Measurements from ENCODE around the gene POLK.
"Not testable (repeated sequence)": the region's sequence is repeated elsewhere in the genome, so short reads cannot be mapped to it uniquely, and the experiment has no call there.

Gene POLK

GRCh38 chr5:75511435-75512382 lies at the start of gene POLK, which contains the start of gene CERT1:
Gene POLK (plus strand): TSS chr5:75511891.
Gene CERT1 (minus strand): TSS chr5:75511629. CDS start chr5:75511207, 422 bp downstream.
- DNase-seq = peak; percentile 97

DNA sequence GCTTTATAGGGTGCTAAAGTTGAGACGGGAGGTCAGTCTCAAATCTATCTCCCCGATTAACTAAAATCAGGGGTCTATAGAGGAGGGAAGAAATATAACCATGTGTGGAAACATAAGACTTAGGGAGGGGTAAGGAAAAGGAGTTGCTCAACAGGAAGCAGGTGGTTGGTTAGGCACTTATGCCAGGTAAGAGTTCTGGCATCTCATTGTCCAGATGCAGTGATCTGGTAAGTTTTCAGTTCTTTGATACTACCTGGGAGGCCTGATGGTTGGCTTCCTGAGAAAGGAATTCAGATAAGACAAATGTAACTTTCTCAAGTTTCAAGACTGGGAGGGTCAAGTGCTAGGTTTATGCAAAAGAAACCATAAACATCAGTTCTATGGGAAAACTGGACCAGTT lies 48.0 kb upstream of the POLK start:
- DNase-seq = no peak

- no peak for DNase-seq
Observed at GRCh38 chr5:75465480-75465879, 46.2 kb upstream of the POLK start.

DNA sequence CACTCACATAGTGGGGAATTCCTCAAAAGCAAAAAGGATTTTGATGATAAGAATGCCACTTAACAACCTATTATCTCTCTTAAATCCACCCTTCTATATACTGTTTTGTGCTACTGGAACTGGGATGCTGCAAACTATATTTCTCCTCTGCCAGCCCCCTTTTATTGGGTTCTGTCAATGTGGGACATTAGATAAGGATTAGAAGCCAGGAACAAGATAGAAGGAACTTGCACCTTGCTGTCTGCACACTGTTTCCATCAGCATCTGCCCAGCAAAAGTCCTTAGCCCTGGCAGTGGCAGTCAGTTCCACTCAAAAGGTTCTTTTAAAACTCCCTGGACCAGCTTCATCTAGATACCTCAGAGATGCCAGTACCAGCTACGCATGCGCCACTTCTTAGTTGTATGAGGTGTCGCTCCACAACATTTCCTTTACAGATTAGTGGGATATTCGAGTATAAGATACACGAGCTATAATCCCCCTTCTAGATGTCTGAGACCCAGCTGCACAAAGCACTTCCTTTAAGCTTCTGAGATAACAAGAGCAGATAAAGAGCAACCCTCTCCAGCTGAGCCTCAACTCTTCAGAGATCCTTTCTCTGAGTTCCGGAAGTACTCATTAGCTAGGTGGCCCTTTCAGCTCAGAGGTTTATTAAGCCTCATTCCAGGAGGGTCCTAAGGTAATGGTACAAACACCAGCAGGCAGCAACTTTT lies 45.5 kb upstream of the POLK start:
- DNase-seq = no peak

DNA sequence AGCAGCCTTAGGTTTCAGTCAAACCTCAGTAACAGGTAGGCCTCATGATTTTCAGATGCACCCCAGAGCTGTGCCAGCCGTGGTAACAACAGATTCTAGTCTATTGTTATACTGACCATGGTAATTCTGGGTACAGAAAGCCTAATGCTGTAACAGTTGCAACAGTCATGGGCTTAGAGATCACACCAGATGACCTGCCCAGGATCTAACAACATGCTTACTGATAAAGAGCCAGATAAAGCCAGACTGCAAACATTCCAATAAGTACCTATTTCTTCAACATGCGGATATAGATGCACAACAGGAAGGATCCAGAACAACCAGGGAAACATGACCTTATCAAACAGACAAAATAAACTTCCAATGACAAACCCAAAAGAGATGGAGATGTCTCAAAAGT lies 43.1 kb upstream of the POLK start:
- no peak for DNase-seq

DNA sequence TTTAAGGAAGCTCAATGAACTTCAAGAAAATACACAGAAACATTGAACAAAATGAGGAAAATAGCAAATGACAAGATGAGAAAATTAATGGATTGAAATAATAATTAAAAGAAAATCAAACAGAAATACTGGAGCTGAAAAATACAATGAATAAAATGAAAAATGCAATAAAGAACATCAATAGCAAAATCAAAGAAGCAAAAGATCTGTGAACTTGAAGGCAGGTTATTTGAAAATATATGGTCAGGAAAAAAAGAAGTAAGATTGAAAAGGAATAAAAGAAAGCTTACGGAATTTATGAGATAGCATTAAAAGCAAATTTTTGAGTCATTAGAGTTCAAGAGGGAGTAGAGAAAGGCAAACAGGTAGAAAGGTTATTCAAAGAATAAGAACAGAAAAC lies 42.7 kb upstream of the POLK start:
- DNase-seq = no peak

GRCh38 chr5:75471193-75471592 lies 40.5 kb upstream of the POLK start:
- DNase-seq = no peak

DNA sequence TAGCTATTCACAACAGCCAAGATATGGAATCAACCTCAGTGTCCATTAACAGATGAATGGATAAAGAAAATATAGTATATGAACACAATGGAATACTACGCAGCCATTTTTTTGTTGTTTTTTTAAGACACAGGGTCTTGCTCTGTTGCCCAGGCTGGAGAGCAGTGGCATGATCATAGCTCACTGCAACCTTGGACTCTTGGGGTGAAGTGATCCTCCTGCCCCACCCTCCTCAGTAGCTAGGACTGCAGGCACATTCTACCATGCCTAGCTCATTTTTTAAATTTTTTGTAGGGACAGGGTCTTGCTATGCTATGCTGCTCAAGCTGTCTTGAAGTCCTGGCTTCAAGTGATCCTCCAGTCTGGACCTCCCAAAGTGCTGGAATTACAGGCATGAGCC lies 38.7 kb upstream of the POLK start:
- DNase-seq = no peak

- no peak for DNase-seq
Observed at GRCh38 chr5:75473463-75473862, 38.2 kb upstream of the POLK start.

DNA sequence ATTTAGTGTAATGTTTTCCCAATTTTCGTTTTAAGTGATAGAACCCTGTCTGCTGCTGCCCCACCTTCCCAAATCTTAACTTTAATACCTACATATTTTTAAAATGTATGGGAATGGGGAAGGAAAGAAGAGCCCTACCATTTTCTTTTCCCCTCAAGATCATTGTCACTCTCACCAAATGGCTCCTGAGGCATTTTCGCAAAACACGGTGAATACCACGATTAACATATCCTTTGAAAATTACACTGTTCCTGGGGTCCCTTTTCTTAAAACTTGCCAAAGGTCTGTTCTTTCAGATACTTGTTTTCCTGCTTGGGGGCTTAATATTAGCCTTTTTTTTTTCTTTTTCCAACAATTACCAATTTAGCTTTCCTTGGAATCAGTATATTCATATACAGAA lies 36.3 kb upstream of the POLK start:
- DNase-seq = no peak

- DNase-seq = no peak
Observed at GRCh38 chr5:75481024-75481423, 30.7 kb upstream of the POLK start.

GRCh38 chr5:75482482-75482881 lies 29.2 kb upstream of the POLK start:
- DNase-seq = no peak

DNA sequence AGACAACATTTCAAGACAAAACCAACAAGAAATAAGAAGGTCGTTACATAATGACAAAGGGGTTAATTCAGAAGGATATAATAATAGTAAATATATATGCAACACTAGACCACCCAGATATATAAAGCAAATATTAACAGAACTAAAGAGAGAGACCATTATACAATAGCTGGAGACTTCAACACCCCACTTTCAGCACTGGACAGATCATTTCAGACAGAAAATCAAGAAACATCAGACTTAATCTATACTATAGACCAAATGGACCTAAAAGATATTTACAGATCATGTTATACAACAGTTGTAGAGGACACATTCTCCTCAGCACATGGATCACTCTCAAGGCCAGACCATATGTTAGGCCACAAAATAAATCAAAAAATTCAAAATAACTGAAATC lies 27.1 kb upstream of the POLK start:
- DNase-seq = no peak

GRCh38 chr5:75489847-75490246 lies 21.8 kb upstream of the POLK start:
- not testable (repeated sequence) for DNase-seq

DNA sequence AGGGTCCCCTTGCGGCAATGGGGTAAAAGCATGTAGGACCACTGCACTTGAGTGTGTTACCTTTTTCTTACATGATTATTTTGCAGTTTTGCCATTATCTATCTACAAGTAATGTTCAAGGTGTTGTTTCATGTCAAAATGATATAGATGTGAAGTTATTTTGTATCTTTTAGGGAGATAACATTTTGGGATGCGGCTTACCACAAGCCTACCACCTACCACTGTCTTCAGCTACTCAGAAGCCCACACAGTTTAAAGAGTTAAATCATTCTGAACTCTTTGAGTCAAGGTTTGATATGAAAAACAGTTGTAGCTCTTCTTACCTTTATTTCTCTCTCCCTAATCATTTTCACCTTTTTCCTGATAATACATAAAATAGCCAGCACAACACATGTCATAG lies 20.1 kb upstream of the POLK start:
- no peak for DNase-seq

DNA sequence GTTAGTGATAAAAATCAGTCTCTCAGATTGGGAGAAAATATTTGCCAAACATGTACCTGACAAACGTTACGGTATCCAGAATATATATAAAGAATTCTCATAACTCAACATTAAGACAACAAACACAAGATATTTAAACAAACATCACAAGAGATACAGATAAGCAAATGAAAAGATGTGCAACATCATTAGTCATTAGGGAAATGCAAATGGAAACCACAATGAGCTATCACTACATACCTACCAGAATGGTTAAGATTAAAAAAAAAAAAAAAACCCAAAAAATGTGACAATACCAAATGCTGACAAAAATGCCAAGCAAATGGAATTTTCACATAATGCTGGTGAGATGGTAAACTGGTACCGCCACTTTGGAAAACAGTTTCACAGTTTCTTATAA lies 15.7 kb upstream of the POLK start:
- no peak for DNase-seq

DNA sequence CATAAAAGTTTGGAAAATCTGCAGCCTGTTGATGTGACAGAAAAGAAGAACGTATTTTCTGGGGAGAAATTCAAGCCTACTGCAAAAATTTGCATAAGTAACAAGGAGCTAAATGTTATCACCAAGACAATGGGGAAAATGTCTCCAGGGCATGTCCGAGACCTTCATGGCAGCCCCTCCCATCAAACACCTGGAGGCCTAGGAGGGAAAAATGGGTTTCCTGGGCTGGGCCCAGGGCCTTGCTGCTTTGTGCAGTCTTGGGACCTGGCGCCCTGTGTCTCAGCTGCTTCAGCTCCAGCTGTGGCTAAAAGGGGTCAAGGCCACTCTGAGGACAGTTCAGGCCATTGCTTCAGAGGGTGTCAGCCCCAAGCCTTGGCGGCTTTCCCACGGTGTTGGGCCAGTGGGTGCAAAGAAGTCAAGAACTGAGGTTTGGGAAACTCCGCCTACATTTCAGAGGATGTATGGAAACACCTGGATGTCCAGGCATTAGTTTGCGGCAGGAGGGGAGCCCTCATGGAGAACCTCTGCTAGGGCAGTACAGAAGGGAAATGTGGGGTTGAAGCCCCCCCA lies 13.4 kb upstream of the POLK start:
- DNase-seq = no peak

DNA sequence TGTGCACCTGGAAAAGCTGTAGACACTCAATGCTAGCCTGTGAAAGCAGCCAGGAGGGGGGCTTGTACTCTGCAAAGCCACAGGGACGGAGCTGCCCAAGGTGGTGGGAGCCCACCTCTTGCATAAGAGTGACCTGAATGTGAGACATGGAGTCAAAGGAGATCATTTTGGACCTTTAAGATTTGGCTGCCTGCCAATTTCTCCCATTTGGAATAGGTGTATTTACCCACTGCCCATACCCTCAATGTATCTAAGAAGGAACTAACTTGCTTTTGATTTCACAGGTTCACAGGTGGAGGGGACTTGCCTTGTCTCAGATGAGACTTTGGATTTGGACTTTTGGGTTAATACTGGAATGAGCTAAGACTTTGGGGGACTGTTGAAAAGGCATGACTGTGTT lies 12.8 kb upstream of the POLK start:
- not testable (repeated sequence) for DNase-seq

- DNase-seq = not testable (repeated sequence)
Observed at GRCh38 chr5:75505112-75505511, 6.6 kb upstream of the POLK start.

DNA sequence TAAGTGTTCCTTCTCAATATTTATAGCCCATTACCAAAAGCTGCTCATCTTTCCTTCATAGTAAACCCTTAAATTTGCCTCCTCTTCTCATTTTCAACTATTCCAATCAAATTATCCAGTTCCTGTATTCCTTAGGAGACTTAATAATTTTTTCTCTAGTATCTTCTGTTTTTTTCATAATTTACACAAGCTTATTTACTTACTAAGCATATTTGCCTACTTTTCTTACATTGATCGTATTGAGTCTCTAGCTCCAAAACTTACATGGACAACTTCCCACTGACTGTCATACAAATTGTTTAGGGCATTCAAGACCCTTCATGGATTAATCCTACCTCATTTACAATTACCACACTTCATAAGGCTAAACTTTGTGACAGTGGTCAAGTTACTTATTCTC lies 3.9 kb upstream of the POLK start:
- DNase-seq = no peak

- DNase-seq = no peak
Observed at GRCh38 chr5:75509546-75509945, 2.1 kb upstream of the POLK start.

DNA sequence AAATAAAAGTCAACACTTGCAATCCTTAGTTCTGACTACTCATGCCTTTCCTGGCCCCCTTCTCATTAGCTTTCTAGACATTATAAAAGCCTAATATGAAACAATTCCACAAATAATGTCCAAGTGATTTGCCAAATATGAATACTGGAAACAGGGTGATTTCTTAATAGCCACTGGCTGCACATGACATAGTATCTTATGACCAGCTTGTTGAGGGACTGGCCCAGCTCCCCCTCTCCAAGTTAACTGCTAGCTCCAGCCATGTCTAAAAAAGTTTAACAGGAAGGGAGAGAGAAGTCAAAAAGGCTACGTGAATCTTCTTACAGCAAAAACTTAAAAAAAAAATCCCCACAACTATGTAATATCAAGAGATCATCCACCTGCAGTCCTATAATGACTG lies 1.7 kb upstream of the POLK start:
- no peak for DNase-seq

DNA sequence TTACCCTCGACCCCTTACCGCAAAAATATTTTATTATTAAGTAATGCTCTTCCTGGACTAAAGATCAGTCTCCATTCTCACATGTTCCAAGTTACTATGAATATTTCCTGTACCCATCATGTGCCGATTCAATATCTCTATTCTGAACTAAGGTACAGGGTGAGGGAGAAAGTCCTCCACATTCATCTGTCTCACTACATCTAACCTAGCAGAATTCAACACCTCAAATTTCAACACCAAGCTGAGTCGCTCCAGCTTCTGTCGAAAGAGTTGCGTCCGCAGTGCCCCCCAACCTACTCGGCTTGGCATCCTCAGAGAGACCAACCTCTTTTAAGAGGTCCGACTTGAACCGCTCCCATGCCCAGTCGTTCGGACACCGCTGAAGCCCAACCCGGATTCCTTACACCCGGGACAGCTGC lies 1.3 kb upstream of the POLK start:
- no peak for DNase-seq
